Activated CD8-positive, alpha-beta memory T cell treated with anti-CD3 and anti-CD28 coated beads for 48 hours (primary cell): ENCODE results near the gene COG5.

Experiments
- DNase-seq, 3 experiments: peaks; one replicate each; pipeline ENCODE4 v3.0.0-alpha.2; 2020; ENCODE audit warnings: low read depth in 2 of 3, low spot score in 2 of 3

COG5 gene

GRCh38 chr7:107506674-107507339 is 56.9 kb downstream of the COG5 start:
- no peak for DNase-seq

GRCh38 chr7:107505997-107506673 is 57.6 kb downstream of the COG5 start:
- DNase-seq = no peak

- no peak for DNase-seq
These were observed 58.4 kb downstream of the COG5 start for GRCh38 chr7:107505362-107505761.

GRCh38 chr7:107503687-107504086 is 60.0 kb downstream of the COG5 start:
- DNase-seq = no peak

GRCh38 chr7:107502797-107503196 is 60.9 kb downstream of the COG5 start:
- DNase-seq = no peak

- DNase-seq = no peak
These were observed 61.6 kb downstream of the COG5 start for GRCh38 chr7:107502154-107502553.

GRCh38 chr7:107501593-107501992 is 62.1 kb downstream of the COG5 start:
- DNase-seq = no peak

GRCh38 chr7:107499731-107500130 is 64.0 kb downstream of the COG5 start:
- DNase-seq = no peak

GRCh38 chr7:107495516-107495915 is 68.2 kb downstream of the COG5 start:
- DNase-seq = no peak

- DNase-seq = no peak
These were observed 68.8 kb downstream of the COG5 start for GRCh38 chr7:107494884-107495283.

- no peak for DNase-seq
These were observed 69.4 kb downstream of the COG5 start for GRCh38 chr7:107494315-107494751.

GRCh38 chr7:107492875-107493274 is 70.8 kb downstream of the COG5 start:
- DNase-seq = no peak

GRCh38 chr7:107486041-107486440 is 77.7 kb downstream of the COG5 start:
- DNase-seq = no peak

- no peak for DNase-seq
These were observed 81.1 kb downstream of the COG5 start for GRCh38 chr7:107482571-107482970.

- no peak for DNase-seq
These were observed 82.8 kb downstream of the COG5 start for GRCh38 chr7:107480932-107481331.

GRCh38 chr7:107479303-107479702 is 84.4 kb downstream of the COG5 start:
- no peak for DNase-seq

- DNase-seq = no peak
These were observed 89.6 kb downstream of the COG5 start for GRCh38 chr7:107474104-107474521.

GRCh38 chr7:107472116-107472515 is 91.6 kb downstream of the COG5 start:
- no peak for DNase-seq

GRCh38 chr7:107471292-107472070 is 92.2 kb downstream of the COG5 start:
- DNase-seq = no peak

- DNase-seq = no peak
These were observed 93.8 kb downstream of the COG5 start, which contains the start of gene GPR22 for GRCh38 chr7:107469929-107470328. TSS of gene GPR22 (plus strand) at chr7:107470057. CDS start at chr7:107474061, 4,004 bp downstream.

GRCh38 chr7:107468824-107469223 is 94.9 kb downstream of the COG5 start:
- no peak for DNase-seq

GRCh38 chr7:107467972-107468371 is 95.7 kb downstream of the COG5 start:
- DNase-seq = no peak
